T-helper 1 cell treated with Interleukin-12 subunit alpha and Interleukin-12 subunit beta and Interleukin-4 antibody, amounts not matched to agents 30 ng/mL and 1 ng/mL, for 36 hours (primary cell): ENCODE measurements around the gene CYP2U1. TPM values are rescaled to one million over a fixed set of nuclear protein-coding genes. Genes with fewer than 3 reads are reported as not detected.
"Not testable (repeated sequence)": the region's sequence is repeated elsewhere in the genome, so short reads cannot be mapped to it uniquely, and the experiment has no call there.

ENCODE experiments used
- intact Hi-C: fragments of 100-400 bp; cut with micrococcal nuclease; formaldehyde crosslinking; loops from one replicate; pipeline ENCODE4 v1.15.1; 2024
- total RNA-seq: library from RNA; stranded (reverse); gene quantifications from 2 replicates; pipeline ENCODE4 v1.2.3, GENCODE V29; 2022

The CYP2U1 gene
- total RNA-seq, 1 donor from 2014 or later: 2.8 TPM

- intact Hi-C loops: no loop called here
Measured at GRCh38 chr4:107917500-107917899, 13.8 kb upstream of the CYP2U1 start.

DNA sequence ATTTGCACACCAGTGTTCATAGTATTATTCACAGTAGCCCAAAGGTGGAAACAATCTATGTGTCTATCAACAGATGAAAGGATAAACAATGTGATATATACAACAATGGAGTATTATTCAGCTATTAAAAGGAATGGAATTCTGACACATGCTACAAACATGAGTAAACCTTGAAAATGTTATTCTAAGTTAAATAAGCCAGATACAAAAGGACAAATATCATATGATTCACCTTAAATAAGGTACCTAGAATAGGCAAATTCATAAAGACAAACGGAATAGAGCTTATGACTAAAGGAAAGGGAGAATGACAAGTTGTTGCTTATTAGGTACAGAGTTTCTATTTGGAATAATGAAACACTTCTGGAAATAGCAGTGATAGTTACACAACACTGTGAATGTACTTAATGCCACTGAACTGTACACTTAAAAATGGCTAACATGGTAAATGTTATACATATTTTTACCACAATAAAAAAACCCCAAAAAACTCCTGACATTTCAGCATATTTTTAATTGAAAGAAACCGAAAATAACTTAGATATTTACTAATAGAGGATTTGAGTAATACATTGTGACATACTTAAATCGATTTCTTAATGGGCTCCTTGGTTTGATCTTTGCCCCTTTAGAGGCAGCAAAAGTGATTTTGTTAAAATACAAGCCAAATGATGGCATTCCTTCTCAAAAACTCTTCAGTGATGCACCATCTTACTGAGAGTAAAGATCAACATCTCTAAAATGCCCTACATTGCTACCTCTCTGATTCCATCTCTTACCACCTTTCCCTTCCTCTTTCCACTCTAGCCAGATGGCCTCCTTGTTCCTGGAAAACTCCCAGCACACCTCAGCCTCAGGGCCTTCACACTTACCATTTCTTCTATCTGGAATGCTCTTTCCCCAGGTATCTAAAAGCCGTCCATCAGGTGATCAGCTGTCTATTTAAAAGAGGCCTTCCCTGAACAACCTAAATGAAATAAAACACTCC lies 8.6 kb upstream of the CYP2U1 start:
- intact Hi-C loops: no loop called here

- intact Hi-C loops: not testable (repeated sequence)
Measured at GRCh38 chr4:107925713-107926112, 5.6 kb upstream of the CYP2U1 start.

GRCh38 chr4:107926875-107927274 lies 4.5 kb upstream of the CYP2U1 start:
- intact Hi-C loops: not testable (repeated sequence)

DNA sequence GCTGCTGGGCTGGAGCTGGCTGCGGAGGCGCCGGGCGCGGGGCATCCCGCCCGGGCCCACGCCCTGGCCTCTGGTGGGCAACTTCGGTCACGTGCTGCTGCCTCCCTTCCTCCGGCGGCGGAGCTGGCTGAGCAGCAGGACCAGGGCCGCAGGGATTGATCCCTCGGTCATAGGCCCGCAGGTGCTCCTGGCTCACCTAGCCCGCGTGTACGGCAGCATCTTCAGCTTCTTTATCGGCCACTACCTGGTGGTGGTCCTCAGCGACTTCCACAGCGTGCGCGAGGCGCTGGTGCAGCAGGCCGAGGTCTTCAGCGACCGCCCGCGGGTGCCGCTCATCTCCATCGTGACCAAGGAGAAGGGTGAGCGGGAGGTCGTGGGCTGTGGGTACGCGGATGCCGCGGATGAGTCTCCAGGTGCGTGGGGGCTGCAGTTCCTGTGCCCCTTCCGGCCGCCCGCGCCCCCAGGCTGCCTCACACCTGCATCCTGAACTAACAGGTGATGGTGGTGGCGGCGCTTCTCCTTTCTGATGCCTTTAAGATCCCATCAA lies 499 bp downstream of the CYP2U1 start:
- intact Hi-C loops: loop anchor here (1.0 to 10.0 kb wide), 10 partner anchors 19 to 1885 kb away; partner anchors contain the start of genes GAR1, HADH, OSTC and PAPSS1

DNA sequence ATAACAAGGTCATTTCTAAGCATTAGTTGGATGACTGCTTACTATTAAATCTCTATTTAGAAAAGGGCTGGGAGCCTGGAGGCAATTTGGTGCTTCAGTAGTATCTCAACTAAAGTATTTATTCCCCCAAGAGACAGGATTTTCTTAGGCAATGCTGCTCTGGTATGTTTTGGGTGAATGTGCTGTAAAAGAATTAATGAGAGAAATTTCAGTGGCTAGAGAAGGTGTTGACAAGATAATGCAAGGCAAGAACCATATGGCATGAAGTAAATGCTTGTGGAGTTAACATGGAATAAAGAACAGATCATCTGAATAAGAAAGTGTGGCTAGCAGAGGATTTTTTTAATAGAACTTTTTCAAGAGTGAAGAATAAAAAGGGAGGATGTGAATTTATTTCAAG lies 3.9 kb downstream of the CYP2U1 start:
- intact Hi-C loops: loop anchor here (10.0 kb wide), 1 partner anchor 410 kb away; no protein-coding TSS in a partner anchor

- intact Hi-C loops: loop anchor here (10.0 kb wide), 1 partner anchor 408 kb away; no protein-coding TSS in a partner anchor
Measured at GRCh38 chr4:107937040-107937439, 5.7 kb downstream of the CYP2U1 start.

- intact Hi-C loops: loop anchor here (10.0 kb wide), 1 partner anchor 405 kb away; no protein-coding TSS in a partner anchor
Measured at GRCh38 chr4:107939307-107939706, 8.0 kb downstream of the CYP2U1 start.

DNA sequence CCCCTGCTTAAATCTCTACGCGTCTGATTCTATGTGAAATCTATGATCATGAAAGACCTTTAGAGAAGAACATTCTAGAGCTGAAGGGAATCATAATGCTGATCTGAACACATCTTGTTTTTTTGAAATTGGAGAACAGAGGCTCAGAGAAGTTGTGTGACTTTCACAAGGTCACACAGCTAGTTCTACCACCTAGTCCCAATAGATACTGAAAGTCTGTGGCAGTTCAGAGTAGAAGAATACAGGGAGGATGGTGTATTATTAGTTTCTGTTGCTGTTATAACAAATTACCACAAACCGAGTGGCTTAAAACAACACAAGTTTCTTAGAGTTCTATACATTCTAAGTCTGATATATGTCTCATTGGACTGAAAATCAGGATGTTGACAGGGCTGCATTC lies 14.5 kb downstream of the CYP2U1 start:
- intact Hi-C loops: no loop called here

- intact Hi-C loops: no loop called here
Measured at GRCh38 chr4:107950746-107951540, 19.6 kb downstream of the CYP2U1 start.

- intact Hi-C loops: no loop called here
Measured at GRCh38 chr4:107951551-107951950, 20.2 kb downstream of the CYP2U1 start.

DNA sequence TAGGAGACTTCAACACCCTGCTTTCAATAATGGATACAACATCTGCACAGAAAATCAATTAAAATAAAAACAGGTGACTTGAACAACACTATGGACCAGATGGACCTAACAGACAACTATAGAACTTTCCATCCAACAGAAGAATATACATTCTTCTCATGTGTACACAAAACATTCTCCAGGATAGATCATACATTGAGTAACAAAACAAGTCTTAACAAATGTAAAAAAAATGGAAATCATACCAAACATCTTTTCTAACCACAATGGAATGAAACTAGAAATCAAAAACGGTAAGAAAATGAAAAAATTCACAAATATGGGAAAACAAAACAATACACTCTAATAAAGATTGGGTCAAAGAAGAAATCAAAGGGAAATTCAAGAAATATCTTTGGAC lies 24.7 kb downstream of the CYP2U1 start:
- intact Hi-C loops: no loop called here

GRCh38 chr4:107966903-107967302 lies 35.6 kb downstream of the CYP2U1 start:
- intact Hi-C loops: no loop called here

- intact Hi-C loops: not testable (repeated sequence)
Measured at GRCh38 chr4:107967519-107967918, 36.2 kb downstream of the CYP2U1 start.

- intact Hi-C loops: not testable (repeated sequence)
Measured at GRCh38 chr4:107967921-107968320, 36.6 kb downstream of the CYP2U1 start.

DNA sequence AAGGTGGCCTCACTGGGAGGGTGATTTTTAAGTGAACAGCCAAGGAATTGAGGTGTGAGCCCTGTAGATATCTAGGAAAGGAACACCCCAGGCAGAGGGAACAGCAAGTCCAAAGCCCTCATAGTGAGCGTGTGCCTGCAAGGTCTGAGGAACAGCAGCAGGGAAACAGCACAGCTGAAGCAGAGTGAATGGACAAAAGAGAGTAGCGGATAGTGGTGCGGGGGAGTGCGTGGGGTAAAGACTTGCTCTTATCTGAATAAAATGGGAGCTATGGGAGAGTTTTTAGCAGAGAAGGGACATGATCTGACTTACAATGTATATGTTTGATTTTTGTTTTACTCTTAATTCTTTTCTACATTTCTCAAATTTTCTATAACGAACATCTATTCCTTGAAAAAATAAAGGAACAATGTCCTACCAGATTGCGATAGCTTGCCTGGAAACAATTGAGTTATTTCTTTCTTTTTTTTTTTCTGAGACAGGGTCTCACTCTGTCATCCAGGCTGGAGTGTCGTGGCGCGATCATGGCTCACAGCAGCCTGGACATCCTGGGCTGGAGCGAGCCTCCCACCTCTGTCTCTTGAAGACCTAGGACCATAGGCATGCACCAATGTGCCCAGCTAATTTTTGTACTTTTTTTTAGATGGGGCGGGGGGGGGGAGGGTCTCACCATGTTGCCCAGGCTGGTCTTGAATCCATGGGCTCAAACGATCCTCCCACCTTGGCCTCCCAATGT lies 38.9 kb downstream of the CYP2U1 start:
- intact Hi-C loops: no loop called here

DNA sequence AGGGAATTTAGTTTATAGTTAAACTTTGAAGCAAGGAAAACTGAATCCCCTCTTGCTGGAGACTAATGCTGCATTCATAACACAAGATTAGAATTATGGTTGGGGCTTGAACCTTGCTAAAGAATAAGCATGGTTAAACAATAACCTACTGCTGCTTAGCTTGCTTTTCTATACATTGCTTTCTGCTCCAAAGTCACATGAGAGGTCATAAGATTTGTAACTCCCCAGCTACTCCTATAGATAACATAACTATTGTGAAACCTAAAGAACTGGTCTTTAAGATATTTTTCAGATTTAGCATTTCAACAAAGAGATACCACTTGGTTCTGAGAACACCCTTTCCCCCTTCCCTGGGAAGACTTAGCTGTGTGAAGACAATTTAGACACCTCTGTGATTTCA lies 41.3 kb downstream of the CYP2U1 start:
- intact Hi-C loops: no loop called here

- intact Hi-C loops: no loop called here
Measured at GRCh38 chr4:107974523-107974922, 43.2 kb downstream of the CYP2U1 start.

DNA sequence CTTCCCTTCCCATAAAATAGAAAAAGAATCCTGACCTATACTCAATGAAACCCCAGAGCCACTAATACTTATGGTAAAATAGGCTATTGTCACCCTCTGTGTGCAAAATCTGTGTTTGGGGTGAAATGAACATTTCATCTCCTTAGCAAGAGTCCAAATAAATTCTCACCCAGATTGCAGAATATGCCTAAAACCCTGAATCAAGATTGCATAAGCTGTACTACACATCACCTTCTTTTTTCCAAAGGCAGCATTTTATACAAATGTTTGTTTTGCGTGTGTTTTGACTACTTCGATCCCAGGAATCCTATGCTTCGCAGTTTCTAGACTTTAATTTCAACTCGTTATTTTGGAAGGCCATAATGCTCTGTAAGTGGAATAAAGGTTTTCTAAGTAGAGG lies 46.1 kb downstream of the CYP2U1 start:
- intact Hi-C loops: no loop called here

GRCh38 chr4:107977966-107978705 lies 46.8 kb downstream of the CYP2U1 start:
- intact Hi-C loops: no loop called here
